Measurements from ENCODE around the gene SLC6A2. TPM values are rescaled to one million over a fixed set of nuclear protein-coding genes. Genes with fewer than 3 reads are reported as not detected.

Gene SLC6A2
- total and polyA plus RNA-seq, 2 of the 13 experiments (the other 11 are each of a cell fraction or from before 2014, with no cell fraction given) = 0.62 to 0.66 TPM

GRCh38 chr16:55656691-55657092 lies 904 bp downstream of the SLC6A2 start:
- no peak for TF ChIP-seq GLMP (CRISPR knock-in tag; IDR thresholded peaks at IDR 0.05; ENCODE audit: borderline replicate concordance)
- TF ChIP-seq, protein P1, sequence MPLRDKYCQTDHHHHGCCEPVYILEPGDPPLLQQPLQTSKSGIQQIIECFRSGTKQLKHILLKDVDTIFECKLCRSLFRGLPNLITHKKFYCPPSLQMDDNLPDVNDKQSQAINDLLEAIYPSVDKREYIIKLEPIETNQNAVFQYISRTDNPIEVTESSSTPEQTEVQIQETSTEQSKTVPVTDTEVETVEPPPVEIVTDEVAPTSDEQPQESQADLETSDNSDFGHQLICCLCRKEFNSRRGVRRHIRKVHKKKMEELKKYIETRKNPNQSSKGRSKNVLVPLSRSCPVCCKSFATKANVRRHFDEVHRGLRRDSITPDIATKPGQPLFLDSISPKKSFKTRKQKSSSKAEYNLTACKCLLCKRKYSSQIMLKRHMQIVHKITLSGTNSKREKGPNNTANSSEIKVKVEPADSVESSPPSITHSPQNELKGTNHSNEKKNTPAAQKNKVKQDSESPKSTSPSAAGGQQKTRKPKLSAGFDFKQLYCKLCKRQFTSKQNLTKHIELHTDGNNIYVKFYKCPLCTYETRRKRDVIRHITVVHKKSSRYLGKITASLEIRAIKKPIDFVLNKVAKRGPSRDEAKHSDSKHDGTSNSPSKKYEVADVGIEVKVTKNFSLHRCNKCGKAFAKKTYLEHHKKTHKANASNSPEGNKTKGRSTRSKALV (CRISPR knock-in tag; IDR thresholded peaks at IDR 0.05) = 0 out of 2 replicates have a peak, but pooled peaks have one; percentile 46
- H3K4me2 ChIP-seq (ENCODE audit: low read depth, low read length) = 0 out of 2 replicates have a peak overlapping the region, but pooled peaks have one; percentile 59
- ATAC-seq = no peak
- no peaks in the 10 kb centered on the region for H3K36me3 ChIP-seq (replicated peaks in 1 of 2; ENCODE audit: control insufficient read depth in 1 of 2, insufficient read depth in 2 of 2, low read length in 2 of 2)
- WGBS (ENCODE audit: low lambda C conversion rate) = 78% methylated on average over 37 of the region's 37 CpGs
- no peak overlapping the region for H2AFZ ChIP-seq (ENCODE audit: low read length)
- H3K79me2 ChIP-seq (ENCODE audit: insufficient read depth, low read length) = no peaks in the 10 kb centered on the region
- ChIA-PET POLR2A (interaction anchor here (1.3 kb wide), 1 partner anchor 34 kb away, joined by 3 read pairs; no protein-coding TSS in a partner anchor), CTCF (ENCODE audit: low intra/inter-chr PET ratio, low total read pairs) (no interaction called here)
- no TSS peak for BruUV-seq (replicated peaks)
- peaks cover 0 to 24% of the 10 kb centered on the region in 2 experiments; a peak in 2 of 5 replicates for H3K27me3 ChIP-seq (ENCODE audit: control insufficient read depth in 1 of 2, insufficient read depth in 2 of 2, low read length in 2 of 2)
- FAIRE-seq = no peak
- DNase-seq (ENCODE audit: low spot score) = no peak
- no peak overlapping the region for H3K9ac ChIP-seq (ENCODE audit: insufficient read depth, low read depth, low read length)
- in situ Hi-C loops (cut with HindIII; ENCODE audit: extremely low pct_ligation_motif_present, low pct_unique_long_range_greater_than_20kb) (no loop called here), intact Hi-C loops (cut with micrococcal nuclease; ENCODE audit: unreplicated experiment) (no loop called here)
- peak overlapping the region in 1 of 3 experiments; percentile 45; a peak in 1 of 6 replicates for H3K4me3 ChIP-seq (replicated peaks in 1 of 3; ENCODE audit: insufficient read depth in 1 of 3, low read depth in 2 of 3, low read length in 3 of 3)
- no peaks in the 10 kb centered on the region for H3K9me3 ChIP-seq (ENCODE audit: low read length)
- no peak overlapping the region for H3K27ac ChIP-seq (ENCODE audit: extremely low read length, insufficient read depth, low read length)
- H4K20me1 ChIP-seq (ENCODE audit: insufficient read depth, low read length) = no peaks in the 10 kb centered on the region
- peaks cover 36% of the 10 kb centered on the region for H3K4me1 ChIP-seq (ENCODE audit: insufficient read depth, low read length)

GRCh38 chr16:55657616-55658015 lies 1.8 kb downstream of the SLC6A2 start:
- intact Hi-C loops (cut with micrococcal nuclease; ENCODE audit: unreplicated experiment) = no loop called here
- H3K36me3 ChIP-seq (replicated peaks in 1 of 2; ENCODE audit: control insufficient read depth in 1 of 2, insufficient read depth in 2 of 2, low read length in 2 of 2) = no peaks in the 10 kb centered on the region
- ChIA-PET POLR2A (no interaction called here), CTCF (ENCODE audit: low intra/inter-chr PET ratio, low total read pairs) (no interaction called here)
- peaks cover 38% of the 10 kb centered on the region for H3K4me1 ChIP-seq (ENCODE audit: insufficient read depth, low read length)
- in situ Hi-C loops (cut with HindIII; ENCODE audit: extremely low pct_ligation_motif_present, low pct_unique_long_range_greater_than_20kb) = no loop called here
- no peak overlapping the region for H3K27ac ChIP-seq (ENCODE audit: extremely low read length, insufficient read depth, low read length)
- H3K4me2 ChIP-seq (ENCODE audit: low read depth, low read length) = no peak overlapping the region
- H2AFZ ChIP-seq (ENCODE audit: low read length) = no peak overlapping the region
- no peak overlapping the region for H3K9ac ChIP-seq (ENCODE audit: insufficient read depth, low read depth, low read length)
- DNase-seq (ENCODE audit: low spot score) (no peak), ATAC-seq (no peak), FAIRE-seq (no peak)
- no peaks in the 10 kb centered on the region for H4K20me1 ChIP-seq (ENCODE audit: insufficient read depth, low read length)
- H3K27me3 ChIP-seq (ENCODE audit: control insufficient read depth in 1 of 2, insufficient read depth in 2 of 2, low read length in 2 of 2) = peaks cover 0 to 24% of the 10 kb centered on the region in 2 experiments; a peak in 2 of 5 replicates
- BruUV-seq (replicated peaks) = no TSS peak
- no peak overlapping the region for H3K4me3 ChIP-seq (replicated peaks in 1 of 3; ENCODE audit: insufficient read depth in 1 of 3, low read depth in 2 of 3, low read length in 3 of 3)
- no peaks in the 10 kb centered on the region for H3K79me2 ChIP-seq (ENCODE audit: insufficient read depth, low read length)
- no peaks in the 10 kb centered on the region for H3K9me3 ChIP-seq (ENCODE audit: low read length)
- WGBS (ENCODE audit: low lambda C conversion rate) = 47% methylated on average over 3 of the region's 3 CpGs
- TF ChIP-seq BRD4 (CRISPR knock-in tag; IDR thresholded peaks at IDR 0.05) (no peak), IRF2 (CRISPR knock-in tag; IDR thresholded peaks at IDR 0.05) (no peak), ZNF564 (CRISPR knock-in tag; IDR thresholded peaks at IDR 0.05) (no peak), ZNF790 (CRISPR knock-in tag; IDR thresholded peaks at IDR 0.05; ENCODE audit: borderline replicate concordance) (no peak), ARHGAP35 (CRISPR knock-in tag; IDR thresholded peaks at IDR 0.05; ENCODE audit: borderline replicate concordance) (no peak)
- TF ChIP-seq, protein P1 (CRISPR knock-in tag; IDR thresholded peaks at IDR 0.05) = no peak
- TF ChIP-seq, protein P2, sequence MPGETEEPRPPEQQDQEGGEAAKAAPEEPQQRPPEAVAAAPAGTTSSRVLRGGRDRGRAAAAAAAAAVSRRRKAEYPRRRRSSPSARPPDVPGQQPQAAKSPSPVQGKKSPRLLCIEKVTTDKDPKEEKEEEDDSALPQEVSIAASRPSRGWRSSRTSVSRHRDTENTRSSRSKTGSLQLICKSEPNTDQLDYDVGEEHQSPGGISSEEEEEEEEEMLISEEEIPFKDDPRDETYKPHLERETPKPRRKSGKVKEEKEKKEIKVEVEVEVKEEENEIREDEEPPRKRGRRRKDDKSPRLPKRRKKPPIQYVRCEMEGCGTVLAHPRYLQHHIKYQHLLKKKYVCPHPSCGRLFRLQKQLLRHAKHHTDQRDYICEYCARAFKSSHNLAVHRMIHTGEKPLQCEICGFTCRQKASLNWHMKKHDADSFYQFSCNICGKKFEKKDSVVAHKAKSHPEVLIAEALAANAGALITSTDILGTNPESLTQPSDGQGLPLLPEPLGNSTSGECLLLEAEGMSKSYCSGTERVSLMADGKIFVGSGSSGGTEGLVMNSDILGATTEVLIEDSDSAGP (CRISPR knock-in tag; IDR thresholded peaks at IDR 0.05; ENCODE audit: borderline replicate concordance) = no peak
